Naive thymus-derived CD8-positive, alpha-beta T cell (primary cell): ENCODE results near the gene TFRC. TPM values are rescaled to one million over a fixed set of nuclear protein-coding genes. Genes with fewer than 3 reads are reported as not detected.

ENCODE experiments used
- ATAC-seq, 2 donors: fragments of 150-1000 bp; cut with Tn5 transposase in 1 of 2; sonication (Bioruptor Pico), chemical (Tn5 transposase) in 1 of 2; 1 replicate in 1 of 2; 2 replicates in 1 of 2; pipeline ENCODE4 v1.10.0; 2021; ENCODE audit warnings: mild to moderate bottlenecking in 2 of 2, moderate library complexity in 2 of 2
- POLR2A ChIA-PET: fragments of 350-600 bp; sonication (Branson Sonifier 250); formaldehyde crosslinking; loops from one replicate; lab custom pipeline; 2021; ENCODE audit warnings: antibody characterized with exemption; lab: Charles Lee
- DNase-seq, 10 donors: peaks; one replicate each; pipeline versions ENCODE4 v3.0.0 to v3.0.0-alpha.2; 2020 to 2022
- H3K27ac Mint-ChIP-seq, 10 donors: one replicate each; pipeline ENCODE4 v1.8.0; 2020 to 2022; ENCODE audit warnings: mild to moderate bottlenecking in 10 of 10, mixed read lengths in 10 of 10, moderate library complexity in 4 of 10, inconsistent platforms in 1 of 10
- H3K27me3 Mint-ChIP-seq, 5 donors: one replicate each; pipeline ENCODE4 v1.8.0; 2021 to 2022; ENCODE audit warnings: mixed read lengths in 5 of 5
- H3K36me3 Mint-ChIP-seq, 3 donors: one replicate each; pipeline ENCODE4 v1.8.0; 2020 to 2022; ENCODE audit warnings: mixed read lengths in 3 of 3, mild to moderate bottlenecking in 2 of 3, inconsistent platforms in 1 of 3
- H3K4me1 Mint-ChIP-seq, 4 donors: one replicate each; pipeline ENCODE4 v1.8.0; 2021 to 2022; ENCODE audit warnings: mixed read lengths in 4 of 4
- H3K4me3 Mint-ChIP-seq, 10 donors: one replicate each; pipeline ENCODE4 v1.8.0; 2020 to 2022; ENCODE audit warnings: mild to moderate bottlenecking in 10 of 10, mixed read lengths in 10 of 10, moderate library complexity in 6 of 10, inconsistent platforms in 1 of 10
- H3K9me3 Mint-ChIP-seq, 9 donors: one replicate each; pipeline ENCODE4 v1.8.0; 2020 to 2022; ENCODE audit warnings: mixed read lengths in 9 of 9, mild to moderate bottlenecking in 3 of 9, inconsistent platforms in 1 of 9, moderate library complexity in 1 of 9
- polyA plus RNA-seq, 3 donors: library from polyadenylated mRNA; unstranded; fragments of 300-500 nt; fragmentation: Illumina TruSeq; gene quantifications; one replicate each; pipeline ENCODE4 v1.2.3, GENCODE V29; 2021
- total RNA-seq, 8 experiments: library from RNA in 2 of 8; stranded (reverse) in 2 of 8; gene quantifications; one replicate each; pipeline ENCODE4 v1.2.3 and lab custom pipeline; 2021 to 2026

The TFRC gene
- total RNA-seq (10 to 100 TPM; 52.9 to 55.9 TPM), polyA plus RNA-seq (10 to 100 TPM in 2 of 3 donors, 1 to 10 TPM in 1; 7.1 to 14.5 (median 10.0) TPM), total RNA-seq (lab: John Stamatoyannopoulos, UW) (100 to 808 (median 296) reads per million in 6 experiments)

DNA sequence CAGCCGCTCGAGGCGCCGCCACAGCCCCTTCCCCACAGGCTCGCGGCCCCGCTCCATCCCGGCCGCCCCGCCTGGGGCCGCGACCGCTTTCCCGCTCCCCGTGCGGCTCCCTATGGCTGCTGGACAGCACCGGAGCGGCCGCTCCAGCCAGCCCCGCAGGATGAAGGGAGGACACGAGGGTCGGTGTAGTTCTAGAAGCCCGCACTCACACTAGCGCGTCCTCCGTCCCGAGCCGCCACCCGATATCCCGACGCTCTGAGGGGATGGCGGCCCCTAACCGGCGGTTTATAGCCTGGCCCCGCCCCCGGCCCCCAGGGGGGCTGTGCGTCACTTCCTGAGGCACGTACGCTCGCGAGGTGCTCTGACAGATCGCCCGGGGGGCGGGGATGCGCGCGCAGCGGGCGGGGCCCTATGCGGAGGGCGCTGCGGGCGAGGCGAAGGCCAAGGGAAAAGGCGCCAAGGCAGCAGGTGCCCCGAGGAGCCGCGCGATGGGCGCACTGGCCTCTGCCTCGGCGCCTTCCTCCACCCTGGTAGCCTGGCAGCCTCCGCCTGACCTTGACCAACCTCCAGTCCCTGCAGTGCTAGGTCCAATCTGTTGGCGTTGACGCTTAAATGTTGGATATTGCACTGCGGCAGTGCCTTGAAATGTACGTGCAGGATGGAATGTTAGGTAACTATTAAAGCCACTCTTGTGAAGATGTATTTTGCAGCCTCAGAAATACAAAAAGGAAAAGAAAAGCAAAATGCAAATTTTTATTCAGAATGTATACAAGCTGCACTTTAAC, at the start of gene TFRC:
Gene TFRC, minus strand, starts transcription at position 257 of the 785 bp plus-strand sequence. CDS start 4,991 bp downstream, outside the sequence.
- POLR2A ChIA-PET, result interaction anchor here (1.0 to 1.7 kb wide), 2 partner anchors 9 to 98 kb away, joined by 5 to 10 read pairs; no protein-coding TSS in a partner anchor
- H3K27me3 Mint-ChIP-seq, result no peaks in the 10 kb centered on the region

DNA sequence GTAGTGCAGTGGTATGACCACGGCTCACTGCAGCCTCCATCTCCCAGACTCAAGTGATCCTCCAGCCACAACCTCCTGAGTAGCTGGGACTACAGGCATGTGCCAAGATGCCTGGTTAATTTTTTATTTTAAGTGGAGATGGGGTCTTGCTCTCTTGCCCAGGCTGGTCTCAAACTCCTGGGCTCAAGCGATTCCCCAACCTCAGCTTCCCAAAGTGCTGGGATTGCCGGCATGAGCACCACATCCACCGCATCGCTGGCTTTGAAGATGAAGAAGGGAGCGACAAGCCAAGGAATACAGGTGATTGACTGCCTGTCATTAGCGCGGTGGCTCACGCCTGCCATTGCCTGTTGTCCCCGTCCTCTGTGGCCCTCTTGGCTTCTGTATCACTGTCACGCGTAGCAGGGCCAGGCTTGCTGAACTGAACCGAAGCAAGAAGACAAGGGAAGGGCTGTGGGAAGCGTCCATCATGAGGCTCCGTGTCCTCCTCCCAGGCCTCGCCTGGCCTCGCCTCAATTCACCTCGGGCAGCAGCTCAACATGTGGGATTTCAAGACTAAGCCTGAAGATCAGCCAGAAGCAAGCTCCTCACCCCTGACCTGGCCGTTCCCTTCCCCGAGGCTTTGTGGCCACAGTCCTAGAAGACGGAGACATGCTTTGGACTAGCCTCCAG, 46.4 kb upstream of the TFRC start:
- Mint-ChIP-seq H3K27ac (peak overlapping the region in 2 of 10 donors; percentile 7 to 20), H3K36me3 (no peaks in the 10 kb centered on the region), H3K9me3 (no peaks in the 10 kb centered on the region), H3K27me3 (no peaks in the 10 kb centered on the region), H3K4me1 (peaks cover 6 to 17% (median 12%) of the 10 kb centered on the region in 4 donors), H3K4me3 (no peak overlapping the region)
- POLR2A ChIA-PET, result interaction anchor here (1.1 kb wide), 1 partner anchor 52 kb away, joined by 3 read pairs; no protein-coding TSS in a partner anchor
- DNase-seq, result no peak
- ATAC-seq, result no peak

More for the DNA sequence above, at the start of gene TFRC:
- no peaks in the 10 kb centered on the region for H3K36me3 Mint-ChIP-seq
- ATAC-seq (peak; percentile 87 to 91), DNase-seq (peak; percentile 88 to 99 (median 95))
- H3K27ac Mint-ChIP-seq, result peak within 1 kb of the TSS; percentile 92 to 99 (median 97)
- no peaks in the 10 kb centered on the region for H3K9me3 Mint-ChIP-seq
- peaks cover 16 to 47% (median 44%) of the 10 kb centered on the region in 4 donors for H3K4me1 Mint-ChIP-seq
- H3K4me3 Mint-ChIP-seq, result peak within 1 kb of the TSS; percentile 84 to 99 (median 94)

GRCh38 chr3:196127308-196128040, 45.6 kb upstream of the TFRC start:
- H3K4me3 Mint-ChIP-seq, result peak overlapping the region in 5 of 10 donors; percentile 7 to 60 (median 19)
- POLR2A ChIA-PET, result interaction anchor here (1.1 kb wide), 1 partner anchor 52 kb away, joined by 3 read pairs; no protein-coding TSS in a partner anchor
- ATAC-seq, result peak in 1 of 2 donors; percentile 48

GRCh38 chr3:196124608-196125007, 42.7 kb upstream of the TFRC start:
- Mint-ChIP-seq H3K4me3 (no peak overlapping the region), H3K4me1 (peaks cover 18 to 51% (median 44%) of the 10 kb centered on the region in 4 donors), H3K27ac (no peak overlapping the region), H3K27me3 (no peaks in the 10 kb centered on the region), H3K36me3 (no peaks in the 10 kb centered on the region), H3K9me3 (no peaks in the 10 kb centered on the region)
- DNase-seq (no peak), ATAC-seq (no peak)
- POLR2A ChIA-PET, result no interaction called here

More at GRCh38 chr3:196127308-196128040, 45.6 kb upstream of the TFRC start:
- Mint-ChIP-seq H3K4me1 (peaks cover 11 to 25% (median 20%) of the 10 kb centered on the region in 4 donors), H3K36me3 (no peaks in the 10 kb centered on the region), H3K27ac (peak overlapping the region in 8 of 10 donors; percentile 9 to 80 (median 58)), H3K9me3 (no peaks in the 10 kb centered on the region), H3K27me3 (no peaks in the 10 kb centered on the region)
- peak in 1 of 10 donors; percentile 16 for DNase-seq

- H3K27ac Mint-ChIP-seq, result peak overlapping the region in 3 of 10 donors; percentile 1 to 56 (median 22)
- no peaks in the 10 kb centered on the region for H3K9me3 Mint-ChIP-seq
- H3K36me3 Mint-ChIP-seq, result no peaks in the 10 kb centered on the region
- no peak overlapping the region for H3K4me3 Mint-ChIP-seq
- no peaks in the 10 kb centered on the region for H3K27me3 Mint-ChIP-seq
- no peak for DNase-seq
- ATAC-seq, result no peak
- peaks cover 17 to 53% (median 43%) of the 10 kb centered on the region in 4 donors for H3K4me1 Mint-ChIP-seq
- POLR2A ChIA-PET, result no interaction called here
Measured at GRCh38 chr3:196122688-196123046, 40.8 kb upstream of the TFRC start.

GRCh38 chr3:196122021-196122687, 40.3 kb upstream of the TFRC start:
- Mint-ChIP-seq H3K4me1 (peaks cover 15 to 48% (median 38%) of the 10 kb centered on the region in 4 donors), H3K27ac (peak overlapping the region in 5 of 10 donors; percentile 0 to 63 (median 16)), H3K27me3 (no peaks in the 10 kb centered on the region), H3K4me3 (peak overlapping the region in 1 of 10 donors; percentile 39), H3K36me3 (no peaks in the 10 kb centered on the region), H3K9me3 (no peaks in the 10 kb centered on the region)
- no peak for DNase-seq
- POLR2A ChIA-PET, result no interaction called here
- ATAC-seq, result no peak

DNA sequence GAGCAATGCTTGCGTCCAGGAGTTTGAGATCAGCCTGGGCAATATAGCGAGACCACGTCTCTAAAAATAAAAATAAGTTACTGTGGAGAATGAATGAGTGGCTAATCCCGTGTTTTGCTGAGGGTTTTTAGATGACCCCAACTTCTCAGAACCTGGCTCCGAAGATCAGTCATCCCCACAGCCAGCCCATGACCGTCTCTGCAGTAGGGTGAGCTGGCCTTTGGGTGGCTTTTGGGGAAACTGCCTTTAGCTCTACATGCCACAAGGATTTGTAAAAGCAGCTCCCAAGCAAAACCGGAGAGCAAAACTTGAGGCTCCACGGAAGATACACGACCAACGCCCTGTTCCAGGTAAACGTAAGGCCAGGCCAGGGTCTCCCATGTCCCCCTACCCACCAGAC, 39.2 kb upstream of the TFRC start:
- peak overlapping the region in 1 of 10 donors; percentile 10 for H3K4me3 Mint-ChIP-seq
- no peaks in the 10 kb centered on the region for H3K27me3 Mint-ChIP-seq
- peak overlapping the region in 2 of 10 donors; percentile 38 to 63 for H3K27ac Mint-ChIP-seq
- DNase-seq, result no peak
- no peaks in the 10 kb centered on the region for H3K9me3 Mint-ChIP-seq
- POLR2A ChIA-PET, result no interaction called here
- peaks cover 13 to 44% (median 34%) of the 10 kb centered on the region in 4 donors for H3K4me1 Mint-ChIP-seq
- ATAC-seq, result no peak
- H3K36me3 Mint-ChIP-seq, result no peaks in the 10 kb centered on the region

- Mint-ChIP-seq H3K27me3 (no peaks in the 10 kb centered on the region), H3K36me3 (no peaks in the 10 kb centered on the region), H3K27ac (peak overlapping the region in 5 of 10 donors; percentile 8 to 63 (median 48)), H3K4me1 (peaks cover 13 to 44% (median 34%) of the 10 kb centered on the region in 4 donors), H3K9me3 (no peaks in the 10 kb centered on the region), H3K4me3 (peak overlapping the region in 8 of 10 donors; percentile 19 to 62 (median 50))
- POLR2A ChIA-PET, result no interaction called here
- DNase-seq (peak in 2 of 10 donors; percentile 4 to 12), ATAC-seq (peak; percentile 35 to 38)
Measured at GRCh38 chr3:196120291-196120951, 38.5 kb upstream of the TFRC start.

DNA sequence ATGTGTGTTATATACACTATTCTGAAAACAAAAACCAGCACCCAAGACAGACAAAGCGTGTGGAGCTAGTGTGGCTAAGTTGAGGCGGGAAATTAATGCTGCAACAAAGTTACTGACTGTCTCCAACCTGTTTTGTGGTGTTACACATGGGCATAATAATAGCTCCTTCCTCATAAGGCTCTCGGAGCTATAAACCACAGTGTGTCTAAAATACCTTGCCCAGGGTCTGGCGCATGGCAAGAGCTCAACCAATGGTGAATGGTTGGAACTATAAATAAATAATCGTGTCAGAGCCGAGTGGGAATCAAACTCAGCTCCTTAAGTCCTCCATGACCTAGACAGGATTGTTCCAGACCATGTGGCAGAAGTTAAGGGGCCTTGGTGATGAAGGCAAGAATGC, 35.9 kb upstream of the TFRC start:
- Mint-ChIP-seq H3K4me3 (no peak overlapping the region), H3K9me3 (no peaks in the 10 kb centered on the region), H3K27ac (peak overlapping the region in 3 of 10 donors; percentile 36 to 63 (median 52)), H3K36me3 (no peaks in the 10 kb centered on the region), H3K4me1 (peaks cover 8 to 45% (median 28%) of the 10 kb centered on the region in 4 donors), H3K27me3 (no peaks in the 10 kb centered on the region)
- POLR2A ChIA-PET, result no interaction called here
- ATAC-seq (no peak), DNase-seq (no peak)

GRCh38 chr3:196115678-196116083, 33.8 kb upstream of the TFRC start:
- ATAC-seq, result no peak

GRCh38 chr3:196111939-196112386, 30.1 kb upstream of the TFRC start:
- H3K36me3 Mint-ChIP-seq, result no peaks in the 10 kb centered on the region
- no peak overlapping the region for H3K4me3 Mint-ChIP-seq
- ATAC-seq (peak; percentile 86 to 90), DNase-seq (peak in 8 of 10 donors; percentile 15 to 39 (median 27))
- H3K27ac Mint-ChIP-seq, result peak overlapping the region in 8 of 10 donors; percentile 4 to 85 (median 50)
- POLR2A ChIA-PET, result interaction anchor here (0.7 kb wide), 1 partner anchor 48 kb away, joined by 4 read pairs; no protein-coding TSS in a partner anchor
- H3K4me1 Mint-ChIP-seq, result peaks cover 0 to 16% (median 9%) of the 10 kb centered on the region in 4 donors
- no peaks in the 10 kb centered on the region for H3K27me3 Mint-ChIP-seq
- no peaks in the 10 kb centered on the region for H3K9me3 Mint-ChIP-seq

More at GRCh38 chr3:196115678-196116083, 33.8 kb upstream of the TFRC start:
- no peak overlapping the region for H3K27ac Mint-ChIP-seq
- peaks cover 0 to 34% (median 17%) of the 10 kb centered on the region in 4 donors for H3K4me1 Mint-ChIP-seq
- POLR2A ChIA-PET, result no interaction called here
- no peak for DNase-seq
- no peaks in the 10 kb centered on the region for H3K36me3 Mint-ChIP-seq
- H3K9me3 Mint-ChIP-seq, result no peaks in the 10 kb centered on the region
- H3K27me3 Mint-ChIP-seq, result no peaks in the 10 kb centered on the region
- no peak overlapping the region for H3K4me3 Mint-ChIP-seq
